ENCODE data around the gene TMEM14C.

GRCh38 chr6:10676403-10676802 lies 46.5 kb upstream of the TMEM14C start:
- TF ChIP-seq CTCF (IDR thresholded peaks at IDR 0.05), result no peak
- TF ChIP-seq POLR2AphosphoS5 (IDR thresholded peaks at IDR 0.05), result no peak
- no peak for TF ChIP-seq POLR2A (IDR thresholded peaks at IDR 0.05)

Data from breast epithelium (tissue), 3 donors.